ENCODE data around the gene SPSB2. TPM values are rescaled to one million over a fixed set of nuclear protein-coding genes. Genes with fewer than 3 reads are reported as not detected.
A peak's percentile ranks its signal among the peaks of the same experiment; 100 is the strongest.

The SPSB2 gene
- total and polyA plus RNA-seq, 9 of the 15 experiments (the other 6 are each of a cell fraction or from before 2014, with no cell fraction given), result 0.10 to 10.6 (median 1.9) TPM

DNA sequence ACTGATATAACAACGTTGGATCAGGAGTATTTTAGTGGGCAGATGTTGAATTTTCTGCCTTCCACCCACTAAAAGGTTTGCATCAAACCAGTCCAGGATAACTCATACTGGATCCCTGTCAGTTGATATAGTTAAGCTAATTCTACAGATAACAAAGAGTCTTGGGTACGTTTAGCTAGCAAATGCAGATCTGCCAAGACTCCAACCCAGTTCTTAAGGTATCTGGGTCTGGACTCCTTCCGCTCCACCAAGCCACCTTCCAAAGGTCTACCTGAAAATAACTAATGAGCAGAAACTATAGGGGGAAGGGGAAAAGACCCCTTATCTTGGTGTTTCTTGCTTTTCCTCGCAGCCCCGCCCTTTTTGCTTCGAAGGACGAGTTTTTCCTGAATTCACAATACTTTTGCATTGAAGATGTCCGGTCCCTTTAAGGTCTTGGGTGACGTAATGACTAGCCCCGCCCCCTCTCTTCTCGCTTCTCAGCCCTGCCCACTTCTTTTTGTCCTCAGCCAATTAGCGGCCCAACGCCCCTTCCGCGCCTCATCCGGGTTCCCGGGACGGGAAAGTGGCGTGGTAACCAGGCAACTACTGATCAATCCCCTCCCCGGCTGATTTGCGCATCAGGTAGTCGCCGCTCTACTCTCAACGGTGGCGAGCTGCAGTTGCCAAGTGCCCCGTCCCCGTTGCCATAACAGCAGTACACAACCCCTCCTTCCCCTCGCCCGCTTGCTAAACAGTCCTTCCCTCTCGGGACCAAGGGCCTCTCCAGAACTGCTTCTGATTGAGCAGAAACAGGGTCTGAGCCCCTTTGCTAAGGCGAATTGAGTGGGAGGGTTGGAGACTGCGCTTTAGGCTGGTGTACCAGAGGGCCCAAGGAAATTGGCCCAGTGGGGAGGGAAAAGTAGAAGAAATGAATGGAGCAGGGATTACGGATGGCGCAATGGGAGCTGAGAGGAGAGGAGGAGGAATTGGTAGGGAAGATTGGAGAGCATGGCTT lies 31.5 kb upstream of the SPSB2 start, which contains the start of gene LRRC23 (continued):
- TF ChIP-seq, protein P1, sequence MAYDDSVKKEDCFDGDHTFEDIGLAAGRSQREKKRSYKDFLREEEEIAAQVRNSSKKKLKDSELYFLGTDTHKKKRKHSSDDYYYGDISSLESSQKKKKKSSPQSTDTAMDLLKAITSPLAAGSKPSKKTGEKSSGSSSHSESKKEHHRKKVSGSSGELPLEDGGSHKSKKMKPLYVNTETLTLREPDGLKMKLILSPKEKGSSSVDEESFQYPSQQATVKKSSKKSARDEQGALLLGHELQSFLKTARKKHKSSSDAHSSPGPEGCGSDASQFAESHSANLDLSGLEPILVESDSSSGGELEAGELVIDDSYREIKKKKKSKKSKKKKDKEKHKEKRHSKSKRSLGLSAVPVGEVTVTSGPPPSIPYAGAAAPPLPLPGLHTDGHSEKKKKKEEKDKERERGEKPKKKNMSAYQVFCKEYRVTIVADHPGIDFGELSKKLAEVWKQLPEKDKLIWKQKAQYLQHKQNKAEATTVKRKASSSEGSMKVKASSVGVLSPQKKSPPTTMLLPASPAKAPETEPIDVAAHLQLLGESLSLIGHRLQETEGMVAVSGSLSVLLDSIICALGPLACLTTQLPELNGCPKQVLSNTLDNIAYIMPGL (CRISPR knock-in tag; IDR thresholded peaks at IDR 0.05), result no peak
- TF ChIP-seq HMGN3 (IDR thresholded peaks at IDR 0.05; ENCODE audit: borderline replicate concordance, extremely low read depth, insufficient read length, low read depth, low read length), result no peak
- TF ChIP-seq, protein P2, sequence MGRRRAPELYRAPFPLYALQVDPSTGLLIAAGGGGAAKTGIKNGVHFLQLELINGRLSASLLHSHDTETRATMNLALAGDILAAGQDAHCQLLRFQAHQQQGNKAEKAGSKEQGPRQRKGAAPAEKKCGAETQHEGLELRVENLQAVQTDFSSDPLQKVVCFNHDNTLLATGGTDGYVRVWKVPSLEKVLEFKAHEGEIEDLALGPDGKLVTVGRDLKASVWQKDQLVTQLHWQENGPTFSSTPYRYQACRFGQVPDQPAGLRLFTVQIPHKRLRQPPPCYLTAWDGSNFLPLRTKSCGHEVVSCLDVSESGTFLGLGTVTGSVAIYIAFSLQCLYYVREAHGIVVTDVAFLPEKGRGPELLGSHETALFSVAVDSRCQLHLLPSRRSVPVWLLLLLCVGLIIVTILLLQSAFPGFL (CRISPR knock-in tag; IDR thresholded peaks at IDR 0.05), result no peak
- TF ChIP-seq FOXJ2 (tag; IDR thresholded peaks at IDR 0.05), result peak; percentile 73; the same call in 1 of the 2 replicates
- no peak for TF ChIP-seq SAFB2 (IDR thresholded peaks at IDR 0.05; ENCODE audit: borderline replicate concordance, low read depth, low read length, severe bottlenecking)
- TF ChIP-seq SMARCE1 (IDR thresholded peaks at IDR 0.05), result no peak
- TF ChIP-seq, protein P3, sequence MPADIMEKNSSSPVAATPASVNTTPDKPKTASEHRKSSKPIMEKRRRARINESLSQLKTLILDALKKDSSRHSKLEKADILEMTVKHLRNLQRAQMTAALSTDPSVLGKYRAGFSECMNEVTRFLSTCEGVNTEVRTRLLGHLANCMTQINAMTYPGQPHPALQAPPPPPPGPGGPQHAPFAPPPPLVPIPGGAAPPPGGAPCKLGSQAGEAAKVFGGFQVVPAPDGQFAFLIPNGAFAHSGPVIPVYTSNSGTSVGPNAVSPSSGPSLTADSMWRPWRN (IDR thresholded peaks at IDR 0.05; ENCODE audit: low read depth), result no peak
- no peak for TF ChIP-seq CCNT2 (IDR thresholded peaks at IDR 0.05; ENCODE audit: borderline replicate concordance, extremely low read depth, insufficient read length, low read depth, low read length)
- TF ChIP-seq HMG20A (CRISPR knock-in tag; conservative IDR thresholded peaks at IDR 0.05), result no peak
- no peak for TF ChIP-seq MCM7 (IDR thresholded peaks at IDR 0.05)
- TF ChIP-seq, protein P4, sequence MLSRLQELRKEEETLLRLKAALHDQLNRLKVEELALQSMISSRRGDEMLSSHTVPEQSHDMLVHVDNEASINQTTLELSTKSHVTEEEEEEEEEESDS (CRISPR knock-in tag; IDR thresholded peaks at IDR 0.05), result no peak
- TF ChIP-seq, protein P5, sequence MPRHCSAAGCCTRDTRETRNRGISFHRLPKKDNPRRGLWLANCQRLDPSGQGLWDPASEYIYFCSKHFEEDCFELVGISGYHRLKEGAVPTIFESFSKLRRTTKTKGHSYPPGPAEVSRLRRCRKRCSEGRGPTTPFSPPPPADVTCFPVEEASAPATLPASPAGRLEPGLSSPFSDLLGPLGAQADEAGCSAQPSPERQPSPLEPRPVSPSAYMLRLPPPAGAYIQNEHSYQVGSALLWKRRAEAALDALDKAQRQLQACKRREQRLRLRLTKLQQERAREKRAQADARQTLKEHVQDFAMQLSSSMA (CRISPR knock-in tag; IDR thresholded peaks at IDR 0.05), result no peak
- no peak for TF ChIP-seq NONO (IDR thresholded peaks at IDR 0.05; ENCODE audit: low read depth in 2 of 2, low read length in 1 of 2)
- peak; percentile 50; the same call in 1 of the 2 replicates for TF ChIP-seq CEBPG (CRISPR knock-in tag; IDR thresholded peaks at IDR 0.05)
- peak; percentile 58 to 79; a peak in 3 of 4 replicates for TF ChIP-seq CEBPG (tag; conservative IDR thresholded peaks at IDR 0.05 in 1 of 2, IDR thresholded peaks at IDR 0.05 in 1 of 2)
- TF ChIP-seq ILK (tag; IDR thresholded peaks at IDR 0.05; ENCODE audit: borderline replicate concordance, low read depth), result no peak
- TF ChIP-seq ZBTB8A (IDR thresholded peaks at IDR 0.05; ENCODE audit: partially characterized antibody), result no peak
- TF ChIP-seq, protein P6, sequence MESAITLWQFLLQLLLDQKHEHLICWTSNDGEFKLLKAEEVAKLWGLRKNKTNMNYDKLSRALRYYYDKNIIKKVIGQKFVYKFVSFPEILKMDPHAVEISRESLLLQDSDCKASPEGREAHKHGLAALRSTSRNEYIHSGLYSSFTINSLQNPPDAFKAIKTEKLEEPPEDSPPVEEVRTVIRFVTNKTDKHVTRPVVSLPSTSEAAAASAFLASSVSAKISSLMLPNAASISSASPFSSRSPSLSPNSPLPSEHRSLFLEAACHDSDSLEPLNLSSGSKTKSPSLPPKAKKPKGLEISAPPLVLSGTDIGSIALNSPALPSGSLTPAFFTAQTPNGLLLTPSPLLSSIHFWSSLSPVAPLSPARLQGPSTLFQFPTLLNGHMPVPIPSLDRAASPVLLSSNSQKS (CRISPR knock-in tag; IDR thresholded peaks at IDR 0.05), result no peak
- TF ChIP-seq ESRRA (IDR thresholded peaks at IDR 0.05; ENCODE audit: borderline replicate concordance, low read depth), result no peak
- TF ChIP-seq KHSRP (IDR thresholded peaks at IDR 0.05), result no peak

Measured in K562 (cell line).